GM04504 (cell line): ENCODE data around the gene PRPF18.

Experiments used
- DNase-seq: peaks from one replicate; pipeline ENCODE4 v3.0.0-alpha.2; 2012; ENCODE audit warnings: low read depth

The PRPF18 gene

DNA sequence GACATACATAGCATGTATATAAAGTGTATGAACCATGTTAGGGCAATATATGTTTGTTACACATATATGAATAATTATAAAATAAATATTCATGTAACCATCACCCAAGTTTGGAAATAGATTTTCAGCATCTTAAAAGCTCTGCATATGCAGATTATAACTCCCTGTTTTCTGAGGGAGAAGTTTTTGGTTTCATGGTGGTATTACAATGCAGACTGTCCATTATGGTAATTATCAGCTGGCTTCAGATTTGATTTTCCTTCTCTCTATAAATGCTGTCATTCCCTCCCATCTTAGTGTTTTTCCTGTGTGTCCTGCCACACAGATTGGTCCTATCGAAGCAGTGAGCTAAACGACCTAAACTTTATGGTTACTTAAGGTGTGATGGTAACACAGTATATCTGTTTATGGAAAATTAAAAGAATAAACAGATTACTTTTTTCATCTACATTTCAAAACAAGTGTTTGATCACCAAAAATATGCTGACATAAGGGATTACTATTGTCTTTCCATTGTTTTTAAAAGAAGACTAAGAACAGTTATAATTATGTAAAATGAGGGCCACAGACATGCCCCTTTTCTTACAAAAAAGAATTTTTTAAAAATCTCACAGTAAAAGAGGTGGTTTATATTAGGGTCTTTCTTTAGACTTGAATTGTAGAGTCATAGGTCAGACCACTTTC is 17.7 kb downstream of the PRPF18 start:
- no peak for DNase-seq

DNA sequence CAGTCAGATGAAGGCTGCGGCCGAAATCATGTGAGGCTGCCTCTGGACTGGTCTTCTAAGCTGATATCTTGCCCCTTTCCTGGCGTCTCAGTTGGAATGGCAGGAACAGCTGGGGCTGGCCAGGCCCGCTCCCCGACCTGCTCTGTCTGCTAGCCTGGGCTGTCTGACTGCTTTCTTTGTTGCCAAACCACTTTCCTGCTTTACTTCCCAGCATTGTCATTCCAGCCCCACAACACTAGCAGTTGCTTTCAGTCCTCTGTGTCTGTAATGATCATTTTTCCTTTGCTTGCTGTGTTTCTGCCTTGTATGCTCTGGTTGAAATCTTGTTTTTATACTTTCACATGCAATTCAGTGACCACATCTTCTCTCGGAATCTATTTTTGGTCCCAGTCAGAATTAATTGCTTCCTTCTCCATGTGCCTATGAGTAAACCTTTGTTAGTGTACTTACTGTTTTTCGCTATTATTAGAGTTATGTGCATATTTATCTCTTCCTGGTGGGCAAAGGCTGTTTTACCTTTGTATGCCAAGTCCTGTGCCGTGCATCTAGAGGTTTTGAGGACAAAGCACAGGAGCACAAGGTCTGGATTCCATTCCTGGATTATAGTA is 21.6 kb downstream of the PRPF18 start:
- no peak for DNase-seq

DNA sequence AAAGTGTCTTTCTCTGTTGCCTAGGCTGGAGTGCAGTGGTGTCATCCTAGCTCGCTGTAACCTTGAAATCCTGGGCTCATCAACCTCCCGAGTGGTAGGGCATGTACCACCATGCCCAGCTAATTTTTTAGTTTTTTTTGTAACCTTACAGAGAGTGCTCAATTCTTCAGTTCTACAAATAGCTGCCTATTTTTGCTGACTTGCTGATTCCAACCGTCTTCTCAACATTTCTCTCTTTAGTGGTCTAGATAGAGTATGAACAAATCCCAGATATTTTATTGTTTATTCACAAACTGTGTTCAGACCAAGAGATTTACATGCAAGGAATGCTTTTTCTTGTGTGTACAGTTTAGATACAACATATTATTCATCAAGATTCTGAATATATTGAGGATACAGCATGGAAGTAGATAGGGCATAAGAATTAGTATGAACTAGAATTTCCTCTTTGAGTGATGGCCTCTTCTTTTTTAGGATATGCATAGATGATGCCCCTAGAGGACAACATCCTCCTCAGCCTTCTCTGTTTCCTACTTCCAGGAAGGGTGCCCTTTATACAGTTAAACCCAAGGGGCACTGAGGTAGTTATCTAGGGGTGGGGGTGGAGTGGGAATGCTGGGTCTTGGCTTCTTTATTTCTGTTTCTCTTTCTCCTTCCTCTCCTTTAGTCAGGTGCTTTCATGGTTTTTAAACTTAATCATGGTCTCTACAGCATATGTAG is 26.0 kb downstream of the PRPF18 start:
- DNase-seq = no peak

DNA sequence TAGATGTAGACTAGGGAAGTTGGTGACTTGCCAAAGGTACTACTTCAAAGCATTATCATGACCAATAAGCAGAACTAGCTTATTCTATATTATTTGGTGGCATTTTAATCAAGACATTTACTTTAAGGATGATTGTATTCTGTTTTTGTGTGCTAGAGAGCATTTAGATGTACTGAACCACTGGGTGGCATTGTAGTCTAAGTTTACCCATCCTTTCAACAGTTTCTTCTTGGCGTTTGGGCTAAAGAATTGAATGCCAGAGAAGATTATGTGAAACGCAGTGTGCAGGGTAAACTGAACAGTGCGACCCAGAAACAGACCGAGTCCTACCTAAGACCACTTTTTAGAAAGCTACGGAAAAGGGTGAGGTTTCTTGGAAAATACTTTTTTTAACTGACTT is 26.8 kb downstream of the PRPF18 start:
- DNase-seq = no peak

DNA sequence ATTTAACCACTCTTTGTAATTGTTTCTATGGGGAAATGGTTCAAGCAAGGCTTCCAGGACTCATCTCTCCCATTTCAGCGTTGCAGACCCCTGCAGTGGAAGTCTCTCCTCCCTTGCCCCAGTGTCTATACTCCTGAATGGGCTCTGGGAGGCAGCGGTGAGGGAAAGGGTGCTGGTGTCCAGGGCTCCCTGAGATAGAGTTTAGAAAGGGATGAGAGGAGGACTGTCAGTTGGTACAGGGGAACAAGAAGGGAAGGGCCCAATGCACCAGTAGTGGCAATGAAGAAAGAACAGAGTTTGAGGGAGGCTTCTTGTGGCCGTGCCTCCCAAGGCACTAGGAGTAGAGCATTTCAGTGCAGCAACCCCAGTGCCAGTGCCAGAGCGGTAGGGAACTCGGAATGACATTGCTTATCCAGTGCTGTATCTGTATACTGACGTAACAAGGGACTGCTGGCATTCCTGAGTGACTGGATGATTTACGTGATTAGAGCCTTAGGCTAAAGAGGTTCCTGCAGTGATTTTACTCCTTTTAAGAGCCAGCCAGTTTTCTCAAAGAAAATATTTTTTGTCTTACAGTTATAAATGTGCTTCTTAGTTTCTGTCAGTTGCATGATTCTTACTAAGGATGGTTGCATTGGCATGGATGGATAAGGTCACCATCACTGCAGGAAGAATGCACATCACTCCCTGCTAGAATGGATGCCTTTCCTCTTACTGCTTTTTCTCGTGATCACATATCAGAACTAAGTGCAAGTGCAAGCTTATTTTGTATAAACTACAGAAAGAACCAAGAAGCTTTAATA is 28.0 kb downstream of the PRPF18 start:
- peak; percentile 80 for DNase-seq

DNA sequence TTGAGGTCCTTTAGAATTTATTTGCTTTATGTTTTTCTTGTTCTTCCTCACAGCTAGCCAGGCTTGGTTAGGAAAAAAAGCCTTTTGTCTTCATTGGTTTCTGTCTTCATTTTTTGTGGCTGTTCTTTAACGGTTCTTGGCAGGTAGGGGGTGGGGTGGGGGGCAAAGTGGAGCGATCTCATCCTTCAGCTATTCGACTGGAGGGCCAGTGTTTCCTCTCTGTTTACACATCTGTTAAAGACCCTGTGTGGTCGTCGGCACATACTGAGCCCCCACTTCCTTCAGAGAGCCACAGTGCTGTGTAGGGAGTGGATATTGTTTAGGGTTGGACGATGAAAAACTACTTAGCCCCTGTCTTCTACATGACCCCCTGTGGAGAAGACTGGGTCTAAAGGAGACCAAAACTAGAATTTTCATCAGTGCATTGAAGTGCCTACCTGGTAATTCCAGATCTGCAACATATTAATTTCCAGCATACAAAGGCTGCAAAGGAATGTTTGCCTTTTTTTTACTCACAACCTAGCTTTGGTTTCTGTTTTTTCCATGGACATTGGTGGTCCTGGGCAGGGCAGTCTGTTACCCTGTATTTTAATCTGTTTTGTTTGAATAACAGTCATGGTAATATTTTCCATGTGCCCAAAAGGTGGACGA is 29.0 kb downstream of the PRPF18 start:
- no peak for DNase-seq

DNA sequence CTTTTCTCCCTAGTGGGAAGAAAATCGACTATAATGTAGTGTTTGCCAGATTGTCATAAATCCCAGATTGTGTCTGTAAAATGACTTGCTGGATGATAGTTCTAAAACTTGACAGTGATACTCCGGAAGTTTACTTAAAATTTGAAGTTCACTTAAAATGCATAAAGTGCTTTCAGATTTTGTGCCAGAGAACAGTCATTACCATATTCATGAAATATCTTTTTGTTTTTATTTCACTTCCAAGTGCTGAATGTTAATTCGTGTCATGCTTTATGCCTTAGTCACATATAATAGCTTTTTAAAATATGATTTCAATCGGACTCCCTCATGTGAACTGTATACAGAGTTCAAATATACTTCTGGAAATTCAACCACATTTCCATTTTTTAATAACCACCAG is 30.4 kb downstream of the PRPF18 start:
- DNase-seq = no peak

DNA sequence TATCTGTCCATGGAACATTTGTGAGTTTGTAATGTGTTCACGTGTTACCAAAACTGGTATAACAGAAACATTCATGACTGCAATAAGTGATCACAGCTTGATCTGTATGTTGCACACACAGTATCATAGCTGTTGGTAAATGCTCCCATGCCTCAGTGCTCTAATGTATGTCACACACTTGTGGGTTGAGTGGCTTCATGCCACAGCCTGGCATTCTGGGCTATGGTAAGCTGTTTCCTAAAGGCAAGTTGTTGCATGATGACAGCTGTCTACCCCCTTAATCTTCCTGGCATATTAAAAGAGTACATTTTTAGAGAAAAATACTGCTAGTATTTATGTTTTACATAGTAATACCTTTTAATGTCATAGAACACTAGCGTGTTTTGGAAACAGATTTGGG is 35.2 kb downstream of the PRPF18 start:
- no peak for DNase-seq

DNA sequence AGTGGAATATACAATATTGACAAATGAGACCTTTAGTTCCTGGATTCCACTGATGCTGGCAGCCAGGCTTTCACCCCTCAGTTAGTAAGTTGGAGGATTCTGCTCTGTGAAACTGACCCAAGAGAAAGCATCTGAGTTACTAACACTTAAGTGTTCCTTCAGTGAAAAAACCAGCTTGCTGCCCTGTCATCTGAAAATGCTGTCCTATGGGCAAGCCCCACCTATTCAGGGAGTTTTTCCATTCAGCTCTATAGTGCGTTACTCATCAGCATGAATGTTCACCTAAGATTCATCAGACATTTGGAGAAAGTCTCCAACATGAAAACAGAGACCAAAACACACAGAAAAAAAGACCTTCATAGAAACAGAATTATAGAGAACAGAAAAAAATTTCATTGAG is 37.9 kb downstream of the PRPF18 start:
- DNase-seq = no peak

DNA sequence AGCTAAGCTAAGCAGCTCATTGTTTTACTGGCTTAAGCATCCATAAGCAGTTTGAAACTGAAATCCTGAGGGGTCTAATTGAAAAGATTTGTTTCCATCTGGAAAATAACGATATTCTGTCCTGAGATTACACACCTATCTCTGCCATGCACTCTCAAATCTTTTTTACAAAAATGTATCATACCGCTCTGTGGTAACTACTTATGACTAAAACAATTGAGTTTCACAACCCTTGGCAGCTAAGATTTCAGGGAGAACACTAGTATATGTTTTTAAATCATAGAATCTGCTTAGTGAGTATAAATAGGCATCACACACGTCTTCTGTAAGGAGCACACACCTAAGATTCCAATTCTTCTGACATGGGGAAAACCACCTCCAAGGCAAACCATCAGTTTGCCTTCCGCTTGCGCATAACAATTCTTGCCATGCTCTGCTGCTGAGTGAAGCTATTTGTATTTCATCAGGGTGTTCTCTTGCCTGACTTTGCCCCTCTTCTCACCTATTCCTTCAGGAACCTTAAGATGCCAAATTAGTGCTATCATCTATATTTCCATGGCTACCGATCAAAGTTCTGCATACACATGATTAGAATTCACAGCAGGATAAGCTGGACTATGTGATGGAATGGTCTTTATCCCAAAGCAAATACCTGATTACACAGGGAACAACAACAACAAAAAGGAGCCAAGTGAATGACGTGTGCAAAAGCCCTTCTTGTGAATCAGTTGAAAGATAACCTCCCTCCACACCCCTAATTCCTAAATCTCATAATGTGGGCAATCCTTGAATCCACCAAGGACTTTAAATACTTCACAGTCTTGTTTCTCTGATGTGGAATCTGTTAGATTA is 40.9 kb downstream of the PRPF18 start:
- no peak for DNase-seq

DNA sequence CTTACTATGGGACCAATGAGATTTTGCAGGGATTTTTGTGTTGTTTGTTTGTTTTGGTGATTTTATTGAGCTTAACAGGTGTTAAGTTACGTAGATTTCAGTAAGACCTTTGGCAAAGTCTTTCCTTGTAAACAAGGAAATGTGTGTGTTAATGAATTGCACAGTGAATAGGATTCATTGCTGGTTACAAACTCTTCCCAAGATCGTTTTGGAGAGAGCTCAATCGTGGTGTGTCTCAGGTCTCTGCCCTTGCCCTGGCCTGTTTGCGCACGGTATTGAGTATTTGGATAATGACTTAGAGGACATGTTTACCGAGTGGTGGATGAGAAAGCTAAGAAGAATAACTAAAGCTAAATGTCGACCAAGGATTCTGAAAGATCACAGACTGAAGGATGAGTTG is 41.9 kb downstream of the PRPF18 start:
- DNase-seq = no peak

DNA sequence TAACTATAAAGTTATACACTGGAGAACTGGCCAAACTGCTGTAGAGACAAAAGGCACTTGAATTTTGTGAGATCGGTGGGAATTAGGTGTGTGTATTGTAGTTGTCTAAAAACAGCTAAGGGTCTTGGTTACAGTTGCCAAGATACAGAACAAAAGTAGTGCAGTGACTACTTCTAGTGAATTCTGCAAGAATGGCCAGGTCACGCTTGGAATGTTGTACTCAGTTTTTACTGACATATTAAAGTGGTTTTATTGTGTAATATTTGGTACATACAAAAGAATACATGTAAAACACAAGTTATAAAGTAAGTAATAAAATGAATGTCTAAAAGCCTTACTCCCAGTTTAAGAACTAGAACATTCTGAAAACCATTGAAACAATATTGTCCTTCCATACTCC is 42.4 kb downstream of the PRPF18 start:
- peak; percentile 23 for DNase-seq

DNA sequence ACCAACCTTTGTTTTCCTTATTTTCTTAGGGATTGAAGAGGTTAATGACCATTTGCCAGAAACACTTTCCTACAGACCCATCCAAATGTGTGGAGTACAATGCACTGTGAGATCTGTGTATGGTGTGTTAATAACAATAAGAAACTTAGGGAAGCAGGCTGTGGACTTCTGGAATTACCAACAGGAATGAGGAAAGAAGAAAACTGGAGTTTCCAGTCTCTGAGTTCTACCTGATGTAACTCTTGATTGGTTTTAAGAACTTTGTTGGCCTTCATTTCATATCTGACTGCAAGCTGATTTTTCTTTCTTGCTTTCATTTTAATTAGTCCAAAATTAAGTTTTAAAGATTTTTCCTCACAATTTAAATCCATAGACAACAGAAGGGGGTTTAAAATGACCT is 43.5 kb downstream of the PRPF18 start:
- DNase-seq = no peak

DNA sequence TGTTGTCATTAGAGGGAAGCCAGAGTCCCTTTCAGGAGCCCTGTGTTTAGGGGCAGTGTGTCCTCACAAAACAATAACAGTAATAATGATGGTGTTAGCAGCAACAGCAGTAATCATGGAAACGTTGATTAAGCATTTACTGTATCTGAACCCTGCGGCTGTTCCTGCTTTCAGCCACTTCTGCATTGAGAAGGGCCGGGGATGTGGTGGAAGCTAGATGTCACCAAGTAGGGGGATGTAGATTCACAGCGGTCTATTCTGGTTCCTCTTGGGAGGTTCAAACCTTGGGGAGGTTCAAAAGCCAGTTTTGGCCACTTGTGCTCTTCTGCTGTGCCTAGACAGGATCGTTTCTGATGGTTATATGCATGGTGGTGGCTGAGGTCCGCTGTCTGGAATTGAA is 44.8 kb downstream of the PRPF18 start:
- DNase-seq = no peak

DNA sequence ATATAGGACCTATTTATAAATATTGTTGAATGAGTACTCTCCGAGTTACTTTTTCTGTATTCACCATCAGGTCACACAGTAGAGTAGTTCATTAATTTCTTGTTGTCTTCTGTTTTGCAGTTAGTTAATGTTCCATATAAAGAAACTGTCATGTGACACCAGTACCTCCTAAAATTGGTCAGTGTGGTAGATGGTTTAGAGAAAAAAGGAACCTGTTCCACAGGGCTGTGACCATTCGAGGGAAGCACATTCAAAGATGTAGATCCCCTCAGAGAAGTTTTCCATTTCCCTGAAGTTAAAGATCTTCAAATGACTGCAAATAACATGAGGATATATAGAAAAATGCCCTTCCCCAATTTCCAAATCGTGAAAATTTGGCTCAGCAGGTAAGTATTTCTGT is 45.7 kb downstream of the PRPF18 start:
- no peak for DNase-seq

DNA sequence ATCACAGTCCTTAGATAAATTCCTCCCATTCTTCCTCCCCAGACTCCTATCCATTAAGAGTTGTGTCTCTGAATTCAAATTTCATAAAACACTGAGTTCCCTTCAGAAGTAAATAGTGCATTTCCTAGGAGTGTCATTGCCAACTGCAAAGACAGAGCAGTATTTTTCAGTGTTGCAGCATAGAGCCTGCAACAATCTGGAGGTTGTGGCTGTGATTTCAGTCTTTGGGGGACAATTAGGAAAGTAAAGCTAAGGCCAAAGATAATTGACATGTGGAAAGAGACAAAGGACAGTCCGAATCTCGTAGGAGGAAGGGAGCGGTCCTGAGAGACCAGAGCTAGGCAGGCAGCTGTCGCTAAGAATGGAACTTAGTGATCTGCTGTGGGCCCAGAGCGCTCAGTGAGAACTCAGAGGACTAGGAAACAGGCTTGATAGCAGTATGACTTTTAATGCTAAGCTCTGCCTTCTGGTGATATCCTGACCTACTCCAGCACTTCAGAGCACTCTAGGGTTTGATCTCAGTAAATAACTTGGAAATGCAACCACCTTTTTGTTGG is 46.2 kb downstream of the PRPF18 start:
- no peak for DNase-seq

DNA sequence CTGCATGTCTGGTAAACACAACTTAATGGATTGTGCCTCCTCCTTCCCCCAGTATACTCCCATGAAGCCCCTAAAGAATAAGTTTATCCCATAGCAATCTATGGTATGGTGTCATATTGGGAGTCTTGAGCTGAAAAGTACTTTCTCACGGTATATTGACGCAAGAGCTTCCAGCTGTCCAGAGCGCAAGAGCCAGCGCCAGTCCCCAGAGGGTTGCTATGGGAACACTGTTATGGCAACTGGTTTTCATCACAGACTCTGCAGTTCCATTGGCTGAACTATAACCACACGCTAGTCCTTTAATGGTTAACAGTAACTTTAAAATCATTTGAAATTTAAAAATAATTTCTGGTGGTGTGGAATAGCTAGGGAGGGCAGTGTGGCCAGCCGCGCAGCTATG is 46.9 kb downstream of the PRPF18 start:
- peak; percentile 86 for DNase-seq

DNA sequence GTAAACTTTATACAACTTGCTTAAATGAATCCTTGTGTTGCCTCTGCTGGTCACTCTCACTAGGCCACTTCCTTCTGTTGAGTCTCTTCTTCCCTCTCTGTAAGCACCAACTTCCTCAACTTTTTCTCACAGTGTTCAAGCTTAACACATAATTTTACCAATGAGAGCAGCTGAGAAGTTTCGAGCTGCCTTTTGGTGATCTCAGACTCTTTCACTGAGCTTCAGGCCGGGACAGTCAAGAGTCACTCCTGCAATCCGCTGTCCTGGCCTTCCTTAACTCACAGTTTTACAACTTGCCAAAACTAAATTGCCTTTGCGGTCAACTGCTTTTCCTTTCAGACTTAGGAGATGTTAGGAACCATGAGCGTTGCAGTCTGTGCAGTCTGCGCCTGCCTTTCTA is 47.4 kb downstream of the PRPF18 start:
- peak; percentile 65 for DNase-seq

DNA sequence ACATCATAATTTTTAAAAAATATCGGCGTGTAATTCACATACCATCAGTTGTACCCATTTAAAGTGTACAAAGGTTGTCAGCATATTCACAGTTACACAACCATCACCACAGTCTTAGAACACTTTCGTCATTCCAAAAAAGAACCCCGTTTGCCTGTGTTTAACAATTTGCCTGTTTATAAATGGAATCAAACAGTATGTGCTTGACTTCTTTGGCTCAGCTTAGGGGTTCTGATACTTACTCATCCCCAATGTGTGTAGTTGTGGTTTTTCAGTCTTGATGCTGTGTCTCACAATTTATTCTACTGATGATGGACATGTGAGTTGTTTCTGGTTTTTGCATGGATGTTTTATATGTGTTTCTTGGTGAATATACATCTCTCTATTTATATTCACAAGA is 50.0 kb downstream of the PRPF18 start:
- no peak for DNase-seq

DNA sequence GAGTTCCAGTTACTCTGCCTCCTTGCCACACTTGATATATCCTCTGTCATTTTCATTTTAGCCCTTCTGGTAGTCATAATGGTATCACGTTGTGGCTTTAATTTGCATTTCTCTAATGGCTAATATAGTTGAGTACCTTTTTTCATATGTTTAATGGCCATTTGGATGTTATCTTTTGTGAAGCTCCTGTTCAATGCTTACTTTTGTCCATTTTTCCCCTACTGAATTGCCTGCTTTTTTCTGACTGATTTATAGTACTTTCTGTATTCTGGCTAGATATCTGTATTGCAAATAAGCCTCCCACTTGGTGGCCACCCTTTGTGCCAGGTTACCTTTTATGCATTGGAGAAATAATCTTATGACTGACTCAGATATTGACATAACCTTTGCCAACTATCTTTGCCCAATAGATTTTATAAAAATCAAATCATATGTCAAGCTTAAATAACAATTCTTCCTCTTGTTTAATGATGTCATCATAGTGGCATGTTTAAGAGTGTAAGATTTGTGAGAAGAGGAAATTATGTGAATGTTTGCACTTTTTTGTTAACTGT is 50.6 kb downstream of the PRPF18 start:
- DNase-seq = no peak

DNA sequence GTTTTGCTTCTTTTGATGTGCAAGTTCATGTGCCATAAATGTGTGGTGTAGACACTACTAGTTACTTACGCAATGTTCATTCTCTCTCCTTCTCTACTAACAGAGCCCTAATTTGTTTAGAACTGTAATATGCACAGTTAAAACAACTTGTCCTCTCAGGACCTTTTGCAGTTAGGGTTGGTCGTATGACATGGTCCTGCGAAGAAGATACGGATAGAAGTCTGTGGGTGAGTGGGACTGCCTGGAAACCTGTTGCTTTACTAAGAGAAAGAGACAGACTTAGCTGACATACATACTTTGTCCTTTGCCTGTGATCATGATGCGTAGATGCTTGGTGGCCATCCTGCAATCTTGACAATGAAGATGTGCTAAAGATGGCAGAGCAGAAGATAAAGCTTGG is 51.1 kb downstream of the PRPF18 start:
- DNase-seq = no peak
